ENCODE data around the gene PDE4D.

- TF ChIP-seq CTCF (conservative IDR thresholded peaks at IDR 0.05; ENCODE audit: low read depth, low read length) (no peak), EZH2 (IDR thresholded peaks at IDR 0.05; ENCODE audit: low read length, unreplicated experiment) (no peak)
Observed at GRCh38 chr5:59095480-59095879, 798.0 kb downstream of the PDE4D start.
